OCI-LY7 (cell line): Measurements from ENCODE around the gene DNMT1. TPM values are rescaled to one million over a fixed set of nuclear protein-coding genes. Genes with fewer than 3 reads are reported as not detected.

ENCODE experiments used
- BruUV-seq: library from RNA; stranded (reverse); fragments of 400-500 nt; replicated peaks from 2 replicates; lab custom pipeline; 2021; lab: Mats Ljungman, UMichigan
- CTCF ChIA-PET: fragments of 300-600 bp; sonication (Branson Sonifier 250); formaldehyde crosslinking; loops from one replicate; lab custom pipeline; 2022; ENCODE audit warnings: antibody characterized with exemption; ENCODE audit not compliant: unreplicated experiment; lab: Charles Lee
- POLR2A ChIA-PET: fragments of 300-600 bp; sonication (Branson Sonifier 250); formaldehyde crosslinking; loops from one replicate; lab custom pipeline; 2022; ENCODE audit warnings: antibody characterized with exemption; lab: Charles Lee
- DNase-seq: peaks from one replicate; pipeline ENCODE4 v3.0.0-alpha.2; 2015; ENCODE audit warnings: low spot score
- H2AFZ ChIP-seq: fragments of 200-600 bp; sonication (generic), shearing (Covaris generic); 2 replicates; pipeline ENCODE4 v1.6.1; 2014; ENCODE audit warnings: mild to moderate bottlenecking, antibody characterized with exemption, low read length, moderate library complexity
- H3K27ac ChIP-seq: fragments of 200-600 bp; sonication (generic); 2 replicates; pipeline ENCODE4 v1.5.1; 2014; ENCODE audit warnings: mixed run types, low read depth, mild to moderate bottlenecking, moderate library complexity, low read length, inconsistent platforms; ENCODE audit not compliant: poor library complexity, severe bottlenecking
- H3K36me3 ChIP-seq: fragments of 200-600 bp; sonication (generic); 2 replicates; pipeline ENCODE4 v1.6.1; 2014; ENCODE audit warnings: mild to moderate bottlenecking, antibody characterized with exemption, low read length, moderate library complexity, mixed read lengths; ENCODE audit not compliant: insufficient read depth
- H3K4me1 ChIP-seq: fragments of 200-600 bp; sonication (generic); 2 replicates; pipeline ENCODE4 v1.5.1; 2014; ENCODE audit warnings: mild to moderate bottlenecking, low read length; ENCODE audit not compliant: insufficient read depth, poor library complexity, severe bottlenecking
- H3K4me2 ChIP-seq: fragments of 200-600 bp; sonication (generic); 2 replicates; pipeline ENCODE4 v1.6.1; 2014; ENCODE audit warnings: mild to moderate bottlenecking, low read length
- H3K4me3 ChIP-seq: fragments of 200-600 bp; sonication (generic); 2 replicates; pipeline ENCODE4 v1.5.1; 2014; ENCODE audit warnings: mild to moderate bottlenecking, low read depth, low read length; ENCODE audit not compliant: poor library complexity, severe bottlenecking
- H3K79me2 ChIP-seq: fragments of 200-600 bp; sonication (generic); 2 replicates; pipeline ENCODE4 v1.6.1; 2016; ENCODE audit warnings: low read depth, mild to moderate bottlenecking, low read length, moderate library complexity, mixed read lengths; ENCODE audit not compliant: insufficient read depth
- H3K9me2 ChIP-seq: fragments of 200-600 bp; sonication (generic); 2 replicates; pipeline ENCODE4 v1.6.1; 2016; ENCODE audit warnings: mild to moderate bottlenecking, low read length, mixed read lengths; ENCODE audit not compliant: insufficient read depth
- H3K9me3 ChIP-seq: fragments of 200-600 bp; sonication (generic); 2 replicates; pipeline ENCODE4 v1.6.1; 2014; ENCODE audit warnings: mild to moderate bottlenecking, mixed run types, low read length, mixed read lengths
- H4K20me1 ChIP-seq: fragments of 200-600 bp; sonication (generic); 2 replicates; pipeline ENCODE4 v1.6.1; 2014; ENCODE audit warnings: mild to moderate bottlenecking, antibody characterized with exemption, low read length, moderate library complexity, mixed read lengths; ENCODE audit not compliant: insufficient read depth
- EZH2phosphoT487 ChIP-seq: fragments of 200-600 bp; sonication (generic); IDR thresholded peaks from 2 replicates; pipeline ENCODE4 v1.6.1; 2018; ENCODE audit warnings: low read depth, borderline replicate concordance, mild to moderate bottlenecking, mixed run types, antibody characterized with exemption, low read length, moderate library complexity, mixed read lengths
- intact Hi-C: fragments of 100-400 bp; cut with micrococcal nuclease; formaldehyde crosslinking; loops from one replicate; pipeline ENCODE4 v1.10.0; 2022; ENCODE audit not compliant: unreplicated experiment
- total RNA-seq, 2 experiments: library from RNA; depleted of rRNA in 1 of 2; stranded (reverse); fragments of >200 nt in 1 of 2; shearing (Covaris generic) in 1 of 2; gene quantifications; 2 replicates each; pipeline ENCODE4 v1.2.3, GENCODE V29; 2014 to 2022
- TF ChIP-seq, protein P1 (sequence below): fragments of 200-600 bp; sonication (generic); conservative IDR thresholded peaks from 2 replicates; pipeline ENCODE4 v1.5.1; 2014; ENCODE audit warnings: mild to moderate bottlenecking, antibody characterized with exemption, low read length, moderate library complexity, mixed read lengths

The DNMT1 gene
- total RNA-seq, 2 experiments from 2014 or later: 329 to 680 TPM

DNA sequence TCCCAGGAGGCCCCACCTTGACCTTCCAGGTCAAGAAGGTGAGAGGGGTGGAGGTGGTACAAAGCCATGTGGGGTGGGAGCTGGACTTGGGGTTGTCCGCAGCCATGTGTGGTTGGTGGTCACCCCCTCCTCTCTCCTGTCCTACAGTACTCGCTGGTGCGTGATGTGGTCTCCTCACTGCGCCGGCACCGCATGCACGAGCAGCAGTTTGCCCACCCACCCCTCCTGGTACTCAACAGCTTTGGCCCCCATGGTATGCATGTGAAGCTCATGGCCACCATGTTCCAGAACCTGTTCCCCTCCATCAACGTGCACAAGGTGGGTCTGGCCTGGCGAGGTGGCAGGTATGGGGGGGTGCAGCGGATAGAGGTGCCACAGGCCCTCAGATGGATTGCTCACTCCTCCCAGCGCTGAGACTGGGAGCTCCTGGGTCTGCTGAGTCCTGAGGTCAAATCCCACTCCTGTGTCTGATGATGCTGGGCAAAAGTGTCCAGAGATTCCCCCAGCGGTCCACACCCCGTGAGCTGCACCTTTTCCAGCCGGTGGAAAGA is 86.9 kb downstream of the DNMT1 start:
- no peak for DNase-seq
- TF ChIP-seq, protein P1, sequence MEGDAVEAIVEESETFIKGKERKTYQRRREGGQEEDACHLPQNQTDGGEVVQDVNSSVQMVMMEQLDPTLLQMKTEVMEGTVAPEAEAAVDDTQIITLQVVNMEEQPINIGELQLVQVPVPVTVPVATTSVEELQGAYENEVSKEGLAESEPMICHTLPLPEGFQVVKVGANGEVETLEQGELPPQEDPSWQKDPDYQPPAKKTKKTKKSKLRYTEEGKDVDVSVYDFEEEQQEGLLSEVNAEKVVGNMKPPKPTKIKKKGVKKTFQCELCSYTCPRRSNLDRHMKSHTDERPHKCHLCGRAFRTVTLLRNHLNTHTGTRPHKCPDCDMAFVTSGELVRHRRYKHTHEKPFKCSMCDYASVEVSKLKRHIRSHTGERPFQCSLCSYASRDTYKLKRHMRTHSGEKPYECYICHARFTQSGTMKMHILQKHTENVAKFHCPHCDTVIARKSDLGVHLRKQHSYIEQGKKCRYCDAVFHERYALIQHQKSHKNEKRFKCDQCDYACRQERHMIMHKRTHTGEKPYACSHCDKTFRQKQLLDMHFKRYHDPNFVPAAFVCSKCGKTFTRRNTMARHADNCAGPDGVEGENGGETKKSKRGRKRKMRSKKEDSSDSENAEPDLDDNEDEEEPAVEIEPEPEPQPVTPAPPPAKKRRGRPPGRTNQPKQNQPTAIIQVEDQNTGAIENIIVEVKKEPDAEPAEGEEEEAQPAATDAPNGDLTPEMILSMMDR: no peak
- no peak for TF ChIP-seq EZH2phosphoT487
- peak overlapping the region; percentile 91 for H3K4me2 ChIP-seq
- ChIA-PET POLR2A (interaction anchor here (1.0 kb wide), 1 partner anchor 93 kb away, joined by 3 read pairs; no protein-coding TSS in a partner anchor), CTCF (interaction anchor here (0.6 to 1.6 kb wide), 2 partner anchors 10 to 222 kb away, joined by 3 to 7 read pairs; no protein-coding TSS in a partner anchor)
- H2AFZ ChIP-seq: no peak overlapping the region
- peaks cover 58% of the 10 kb centered on the region for H3K4me1 ChIP-seq
- H3K9me2 ChIP-seq: no peaks in the 10 kb centered on the region
- H3K27ac ChIP-seq: no peak overlapping the region
- H3K9me3 ChIP-seq: no peaks in the 10 kb centered on the region
- H3K4me3 ChIP-seq: peak overlapping the region; percentile 99
- H4K20me1 ChIP-seq: no peaks in the 10 kb centered on the region
- H3K79me2 ChIP-seq: peaks cover 32% of the 10 kb centered on the region
- BruUV-seq: no TSS peak
- peaks cover 60% of the 10 kb centered on the region for H3K36me3 ChIP-seq
- intact Hi-C loops: loop anchor here (10.0 kb wide), 2 partner anchors 127 to 297 kb away; partner anchors contain the start of genes CDC37 and S1PR2

DNA sequence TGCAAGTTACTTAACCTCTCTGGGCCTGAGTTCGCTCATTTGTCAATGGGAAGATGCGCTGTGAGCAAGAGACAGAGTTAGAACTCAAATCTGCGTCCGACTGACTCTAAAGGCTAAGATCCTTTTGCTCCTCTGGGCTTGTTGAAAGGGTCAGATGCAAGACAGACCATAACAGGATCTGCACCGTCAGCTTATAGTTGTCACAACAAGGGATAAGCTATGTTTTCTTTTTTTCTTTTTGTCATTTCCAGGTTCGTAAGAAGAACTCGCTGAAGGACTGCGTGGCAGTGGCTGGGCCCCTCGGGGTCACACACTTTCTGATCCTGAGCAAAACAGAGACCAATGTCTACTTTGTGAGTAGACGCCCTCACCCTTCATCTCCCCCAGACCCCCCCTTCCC is 87.5 kb downstream of the DNMT1 start:
- no peak overlapping the region for H2AFZ ChIP-seq
- ChIA-PET POLR2A (interaction anchor here (0.7 to 1.0 kb wide), 2 partner anchors 43 to 94 kb away, joined by 3 read pairs; no protein-coding TSS in a partner anchor), CTCF (interaction anchor here (0.6 kb wide), 1 partner anchor 223 kb away, joined by 7 read pairs; no protein-coding TSS in a partner anchor)
- peaks cover 32% of the 10 kb centered on the region for H3K79me2 ChIP-seq
- no peaks in the 10 kb centered on the region for H4K20me1 ChIP-seq
- H3K4me3 ChIP-seq: peak overlapping the region; percentile 99
- peaks cover 58% of the 10 kb centered on the region for H3K4me1 ChIP-seq
- intact Hi-C loops: loop anchor here (10.0 kb wide), 2 partner anchors 128 to 298 kb away; partner anchors contain the start of genes CDC37 and S1PR2
- peak overlapping the region; percentile 42 for H3K27ac ChIP-seq
- peaks cover 57% of the 10 kb centered on the region for H3K36me3 ChIP-seq
- no TSS peak for BruUV-seq
- peak overlapping the region; percentile 91 for H3K4me2 ChIP-seq
- H3K9me2 ChIP-seq: no peaks in the 10 kb centered on the region
- TF ChIP-seq, protein P1: no peak
- no peak for TF ChIP-seq EZH2phosphoT487
- no peaks in the 10 kb centered on the region for H3K9me3 ChIP-seq
- DNase-seq: no peak
